ENCODE results near the gene IGFBP6. TPM values are rescaled to one million over a fixed set of nuclear protein-coding genes. Genes with fewer than 3 reads are reported as not detected.
A peak's percentile ranks its signal among the peaks of the same experiment; 100 is the strongest.

Gene IGFBP6
- total RNA-seq, 1 donor from 2014 or later = 2.2 TPM

- no peak for DNase-seq (ENCODE audit: low read depth in 2 of 2)
These were observed 37.9 kb upstream of the IGFBP6 start for GRCh38 chr12:53059434-53060063.

GRCh38 chr12:53060064-53060720, 37.3 kb upstream of the IGFBP6 start:
- no peak for DNase-seq (ENCODE audit: low read depth in 2 of 2)

DNA sequence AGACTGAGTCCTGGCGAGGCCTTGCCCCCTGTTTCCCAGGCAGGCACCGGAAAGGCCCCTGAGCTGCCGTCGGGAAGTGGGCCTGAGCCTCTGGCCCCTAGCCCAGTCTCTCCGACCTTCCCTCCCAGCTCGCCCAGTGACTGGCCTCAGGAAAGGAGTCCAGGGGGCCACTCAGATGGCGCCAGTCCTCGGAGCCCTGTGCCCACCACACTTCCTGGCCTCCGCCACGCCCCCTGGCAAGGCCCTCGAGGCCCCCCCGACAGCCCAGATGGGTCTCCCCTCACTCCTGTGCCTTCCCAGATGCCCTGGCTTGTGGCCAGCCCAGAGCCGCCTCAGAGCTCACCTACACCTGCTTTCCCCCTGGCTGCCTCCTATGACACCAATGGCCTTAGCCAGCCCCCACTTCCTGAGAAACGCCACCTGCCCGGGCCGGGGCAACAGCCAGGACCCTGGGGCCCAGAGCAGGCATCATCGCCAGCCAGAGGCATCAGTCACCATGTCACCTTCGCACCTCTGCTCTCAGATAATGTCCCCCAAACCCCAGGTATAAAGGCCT, 36.7 kb upstream of the IGFBP6 start:
- peak in 1 of 2 donors; percentile 52 for DNase-seq (ENCODE audit: low read depth in 2 of 2)

GRCh38 chr12:53061404-53062010, 36.0 kb upstream of the IGFBP6 start:
- no peak for DNase-seq (ENCODE audit: low read depth in 2 of 2)

GRCh38 chr12:53062011-53062961, 35.2 kb upstream of the IGFBP6 start:
- DNase-seq (ENCODE audit: low read depth in 2 of 2) = no peak

DNA sequence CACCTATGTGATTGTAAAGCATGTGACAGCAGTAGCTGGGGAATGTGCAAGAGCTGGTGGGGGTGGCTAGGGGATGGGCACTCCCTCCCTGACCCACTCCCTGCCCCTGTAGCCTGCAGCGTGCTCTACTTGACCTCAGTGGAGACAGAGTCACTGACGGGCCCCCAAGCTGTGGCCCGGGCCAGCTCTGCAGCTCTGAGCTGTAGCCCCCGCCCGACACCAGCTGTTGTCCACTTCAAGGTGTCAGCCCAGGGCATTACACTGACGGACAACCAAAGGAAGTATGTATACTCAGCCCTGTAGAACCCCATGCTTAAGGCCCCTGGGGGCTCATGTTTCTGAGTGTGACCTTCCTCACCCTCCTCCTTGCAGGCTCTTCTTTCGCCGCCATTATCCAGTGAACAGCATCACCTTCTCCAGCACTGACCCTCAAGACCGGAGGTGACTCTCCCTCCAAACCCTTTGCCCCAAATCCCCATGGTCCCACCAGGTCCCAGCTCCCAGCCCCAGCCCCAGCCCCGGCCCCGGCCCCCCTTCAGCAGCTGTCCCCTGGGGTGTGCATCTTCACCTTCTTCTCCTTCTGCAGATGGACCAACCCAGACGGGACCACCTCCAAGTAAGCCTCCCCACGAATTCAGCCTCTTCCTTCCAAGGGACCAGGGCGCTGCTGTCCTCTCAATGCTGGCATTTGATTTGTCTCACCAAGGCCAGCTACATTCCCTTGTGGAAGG, 34.3 kb upstream of the IGFBP6 start:
- DNase-seq (ENCODE audit: low read depth in 2 of 2) = no peak

GRCh38 chr12:53063708-53064612, 33.5 kb upstream of the IGFBP6 start:
- no peak for DNase-seq (ENCODE audit: low read depth in 2 of 2)

GRCh38 chr12:53064613-53065436, 32.6 kb upstream of the IGFBP6 start:
- DNase-seq (ENCODE audit: low read depth in 2 of 2) = no peak

DNA sequence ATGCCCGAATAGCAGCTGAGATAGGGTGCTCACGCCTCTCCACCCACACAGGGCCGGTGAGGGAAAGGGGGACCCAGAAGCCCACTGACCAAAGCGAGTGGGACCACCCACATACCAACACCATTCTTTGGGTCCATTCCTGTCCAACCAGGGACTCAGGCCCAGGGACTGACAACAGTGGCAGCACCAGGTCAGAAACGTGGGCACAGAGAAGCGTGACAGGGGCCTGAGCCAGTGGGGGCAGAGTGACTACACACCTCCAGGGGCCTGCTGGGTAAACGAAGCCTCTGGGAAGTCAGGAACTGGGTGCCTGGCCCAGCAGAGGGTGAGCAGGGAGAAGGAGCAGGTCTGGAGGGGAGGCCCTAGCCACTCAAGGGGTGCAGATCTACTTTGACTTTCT, 32.0 kb upstream of the IGFBP6 start:
- DNase-seq (ENCODE audit: low read depth in 2 of 2) = no peak

- DNase-seq (ENCODE audit: low read depth in 2 of 2) = peak; percentile 82 to 89
These were observed 31.2 kb upstream of the IGFBP6 start for GRCh38 chr12:53065975-53066931.

DNA sequence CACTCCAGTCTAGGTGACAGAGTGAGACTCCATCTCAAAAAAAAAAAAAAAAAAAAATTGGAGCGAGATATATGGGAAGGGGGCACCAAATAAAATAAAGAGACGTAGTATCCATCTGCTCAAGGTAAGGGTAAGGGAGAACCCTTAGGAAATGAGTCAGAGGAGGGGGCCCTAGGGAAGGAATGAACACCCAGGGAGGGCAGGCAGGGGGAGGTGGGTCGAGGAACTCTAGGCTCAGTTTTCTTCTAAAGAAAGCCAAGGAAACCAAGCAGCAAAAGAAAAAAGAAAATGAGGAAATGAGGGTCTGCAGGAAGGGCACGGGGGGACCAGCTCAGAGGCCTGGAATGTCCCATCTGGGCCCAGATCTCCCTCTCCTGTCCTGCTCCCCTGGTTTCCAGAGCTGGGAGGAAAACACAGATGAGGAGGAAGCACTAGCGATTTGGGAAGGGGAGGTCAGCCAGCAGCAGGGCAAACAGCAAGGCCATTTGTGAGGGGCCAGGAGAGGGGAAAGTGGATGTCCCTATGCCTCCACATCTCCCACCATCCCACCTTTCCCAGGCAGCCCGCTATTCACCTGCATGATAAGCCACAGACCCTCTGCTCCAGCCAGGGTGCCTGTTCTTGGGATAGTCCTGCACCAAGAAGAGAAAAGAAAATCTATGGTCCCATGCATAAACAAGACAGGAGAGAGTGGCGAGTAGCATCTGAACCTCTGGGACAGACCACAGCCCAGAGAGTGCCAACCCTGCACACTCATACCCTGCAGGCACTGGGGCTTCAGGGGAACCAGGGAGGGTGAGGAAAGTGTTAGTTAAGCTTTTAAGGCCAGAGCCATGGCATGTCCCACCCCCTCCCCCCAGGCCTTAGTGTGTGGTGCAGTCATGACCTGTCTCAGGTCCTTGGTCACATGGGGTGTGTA, 30.1 kb upstream of the IGFBP6 start:
- no peak for DNase-seq (ENCODE audit: low read depth in 2 of 2)

DNA sequence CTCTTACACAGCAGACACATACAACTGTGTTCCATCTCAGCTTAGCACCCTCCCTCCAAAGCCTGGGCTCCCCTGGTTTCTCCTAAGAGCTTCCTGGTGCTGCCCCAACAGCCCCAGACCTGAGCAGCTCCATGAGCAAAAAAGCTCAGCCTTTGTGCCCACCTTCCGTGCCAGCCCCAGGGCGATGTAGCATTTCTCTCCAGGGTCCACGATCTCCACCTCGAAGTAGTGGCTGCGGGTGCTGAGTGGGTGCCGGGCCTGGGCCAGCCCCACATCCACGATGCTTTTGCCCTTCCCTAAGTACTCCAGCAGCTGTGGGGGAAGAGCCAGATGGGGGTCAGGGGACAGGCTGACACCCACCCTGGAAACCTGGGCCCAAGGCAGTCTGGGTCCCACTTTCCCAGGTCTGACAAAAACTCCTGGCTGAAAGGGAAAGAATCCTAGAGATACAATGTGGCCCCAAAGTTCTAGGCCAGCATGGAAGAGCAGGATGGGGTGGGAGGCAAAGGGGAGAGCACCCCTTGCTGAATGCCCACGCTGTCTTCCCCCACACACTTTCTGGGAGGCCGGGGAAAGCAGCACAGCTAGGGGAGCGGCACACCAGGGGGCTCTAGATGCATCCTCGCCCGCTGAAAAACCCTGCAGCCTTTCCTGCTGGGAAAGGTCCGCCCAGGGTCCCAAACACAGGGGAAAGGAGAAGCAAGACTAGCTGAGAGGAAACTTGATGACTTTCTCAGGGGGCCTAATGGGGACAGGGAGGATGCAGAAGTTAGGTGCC, 29.3 kb upstream of the IGFBP6 start:
- DNase-seq (ENCODE audit: low read depth in 2 of 2) = no peak

DNA sequence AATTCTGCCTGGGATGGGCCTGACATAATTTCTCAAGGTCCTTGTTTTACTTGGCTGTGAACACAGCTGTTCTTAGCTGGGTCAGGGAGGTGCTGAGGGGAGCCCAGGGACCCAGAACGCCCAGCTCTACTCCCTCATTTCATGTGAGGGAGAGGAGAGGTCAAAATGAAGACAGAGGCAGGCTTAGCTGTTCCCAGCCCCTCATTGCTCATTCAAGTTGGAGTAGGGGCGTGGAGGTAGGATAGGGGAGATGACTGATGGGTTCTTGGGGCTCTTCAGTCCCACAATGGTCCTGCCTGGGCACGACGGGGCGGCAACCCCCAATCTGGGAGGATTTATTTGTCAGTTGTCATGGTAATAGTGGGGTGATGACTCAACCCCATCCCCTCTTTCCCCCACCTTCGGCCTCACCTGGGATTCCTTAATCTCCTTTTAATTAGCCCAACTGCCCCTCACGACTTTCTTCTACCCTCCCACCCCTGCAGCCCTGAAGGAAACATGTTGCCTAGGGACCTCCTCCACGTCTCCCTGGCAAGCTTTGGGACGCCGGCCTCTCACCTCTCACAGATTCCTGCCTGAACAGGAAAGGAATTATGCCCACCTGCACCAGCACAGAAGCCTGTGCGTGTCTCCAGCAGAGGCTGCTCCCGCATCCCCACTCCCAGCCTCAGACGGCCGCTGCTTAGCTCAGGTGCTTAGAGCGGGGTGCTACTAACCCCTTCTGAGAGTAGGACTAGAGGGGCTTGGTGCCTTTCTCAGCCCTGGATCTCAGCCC, 28.5 kb upstream of the IGFBP6 start:
- no peak for DNase-seq (ENCODE audit: low read depth in 2 of 2)

GRCh38 chr12:53069621-53070410, 27.7 kb upstream of the IGFBP6 start:
- no peak for DNase-seq (ENCODE audit: low read depth in 2 of 2)
